ENCODE data around the gene TMEM98. TPM values are rescaled to one million over a fixed set of nuclear protein-coding genes. Genes with fewer than 3 reads are reported as not detected.
A peak's percentile ranks its signal among the peaks of the same experiment; 100 is the strongest.
"Not testable (repeated sequence)": the region's sequence is repeated elsewhere in the genome, so short reads cannot be mapped to it uniquely, and the experiment has no call there.

The TMEM98 gene
- total RNA-seq, 1 donor from 2014 or later = 47.8 TPM

GRCh38 chr17:32985050-32985756 lies 57.2 kb downstream of the TMEM98 start:
- DNase-seq = no peak

GRCh38 chr17:32987453-32987805 lies 59.5 kb downstream of the TMEM98 start:
- not testable (repeated sequence) for DNase-seq

DNA sequence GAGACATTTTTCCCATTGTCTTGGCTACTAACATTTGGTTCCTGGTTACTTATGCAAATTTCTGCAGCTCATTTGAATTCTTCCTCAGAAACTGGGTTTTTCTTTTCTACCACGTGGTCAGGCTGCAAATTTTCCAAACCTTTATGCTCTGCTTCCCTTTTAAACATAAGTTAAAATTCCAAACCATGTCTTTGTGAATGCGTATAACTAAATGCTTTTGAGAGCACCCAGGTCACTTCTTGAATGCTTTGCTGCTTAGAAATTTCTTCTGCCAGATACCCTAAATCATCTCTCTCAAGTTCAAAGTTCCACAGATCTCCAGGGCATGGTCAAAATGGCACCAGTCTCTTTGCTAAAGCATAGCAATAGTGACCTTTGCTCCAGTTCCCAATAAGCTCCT lies 59.9 kb downstream of the TMEM98 start:
- not testable (repeated sequence) for DNase-seq

GRCh38 chr17:32988481-32989101 lies 60.6 kb downstream of the TMEM98 start:
- no peak for DNase-seq

GRCh38 chr17:32992321-32993033 lies 64.5 kb downstream of the TMEM98 start:
- peak; percentile 41 for DNase-seq

- no peak for DNase-seq
Observed at GRCh38 chr17:32993977-32994376, 66.0 kb downstream of the TMEM98 start.

Other genes with a start within 250 kb of the TMEM98 start
- 25.2 TPM for gene MYO1D, start 51.0 kb upstream of the TMEM98 start, total RNA-seq
- not detected for gene SPACA3, start 63.7 kb downstream of the TMEM98 start, total RNA-seq

All from tongue (tissue), 2 donors.